Measurements from ENCODE around the gene KRT79.

The KRT79 gene

GRCh38 chr12:52818887-52819420, 15.2 kb downstream of the KRT79 start:
- Mint-ChIP-seq H3K27me3 (no peaks in the 10 kb centered on the region), H3K36me3 (no peaks in the 10 kb centered on the region), H3K4me1 (peaks cover 16% of the 10 kb centered on the region), H3K27ac (no peak overlapping the region), H3K9me3 (no peaks in the 10 kb centered on the region), H3K4me3 (no peak overlapping the region)

- Mint-ChIP-seq H3K36me3 (no peaks in the 10 kb centered on the region), H3K27ac (no peak overlapping the region), H3K4me1 (peaks cover 16% of the 10 kb centered on the region), H3K4me3 (no peak overlapping the region), H3K27me3 (no peaks in the 10 kb centered on the region), H3K9me3 (no peaks in the 10 kb centered on the region)
Measured at GRCh38 chr12:52818388-52818787, 15.7 kb downstream of the KRT79 start.

- Mint-ChIP-seq H3K36me3 (no peaks in the 10 kb centered on the region), H3K27me3 (no peaks in the 10 kb centered on the region), H3K4me3 (peak overlapping the region; percentile 30), H3K4me1 (peaks cover 16% of the 10 kb centered on the region), H3K27ac (no peak overlapping the region), H3K9me3 (no peaks in the 10 kb centered on the region)
Measured at GRCh38 chr12:52817699-52818238, 16.3 kb downstream of the KRT79 start.

- H3K27me3 Mint-ChIP-seq = no peaks in the 10 kb centered on the region
- no peaks in the 10 kb centered on the region for H3K36me3 Mint-ChIP-seq
- no peaks in the 10 kb centered on the region for H3K9me3 Mint-ChIP-seq
- peak overlapping the region; percentile 30 for H3K4me3 Mint-ChIP-seq
- H3K27ac Mint-ChIP-seq = no peak overlapping the region
- peaks cover 16% of the 10 kb centered on the region for H3K4me1 Mint-ChIP-seq
Measured at GRCh38 chr12:52817003-52817698, 17.0 kb downstream of the KRT79 start.

- Mint-ChIP-seq H3K27ac (no peak overlapping the region), H3K27me3 (no peaks in the 10 kb centered on the region), H3K4me3 (no peak overlapping the region), H3K4me1 (peaks cover 16% of the 10 kb centered on the region), H3K36me3 (no peaks in the 10 kb centered on the region), H3K9me3 (no peaks in the 10 kb centered on the region)
Measured at GRCh38 chr12:52815676-52816588, 18.2 kb downstream of the KRT79 start.

- H3K27ac Mint-ChIP-seq = no peak overlapping the region
- H3K9me3 Mint-ChIP-seq = no peaks in the 10 kb centered on the region
- H3K36me3 Mint-ChIP-seq = no peaks in the 10 kb centered on the region
- H3K4me1 Mint-ChIP-seq = peaks cover 16% of the 10 kb centered on the region
- no peaks in the 10 kb centered on the region for H3K27me3 Mint-ChIP-seq
- no peak overlapping the region for H3K4me3 Mint-ChIP-seq
Measured at GRCh38 chr12:52815161-52815560, 18.9 kb downstream of the KRT79 start.

- Mint-ChIP-seq H3K27me3 (no peaks in the 10 kb centered on the region), H3K4me3 (no peak overlapping the region), H3K9me3 (no peaks in the 10 kb centered on the region), H3K36me3 (no peaks in the 10 kb centered on the region), H3K4me1 (peaks cover 16% of the 10 kb centered on the region), H3K27ac (no peak overlapping the region)
Measured at GRCh38 chr12:52814710-52815155, 19.4 kb downstream of the KRT79 start.

- Mint-ChIP-seq H3K4me1 (peaks cover 16% of the 10 kb centered on the region), H3K27ac (peak within 1 kb of the TSS; percentile 48)
Measured at GRCh38 chr12:52813885-52814709, 20.0 kb downstream of the KRT79 start, which contains the start of gene KRT4. KRT4 (minus strand) TSS chr12:52814116; CDS start chr12:52814058, 58 bp downstream.

GRCh38 chr12:52813203-52813819, 20.8 kb downstream of the KRT79 start:
- no peak overlapping the region for H3K4me3 Mint-ChIP-seq
- H3K9me3 Mint-ChIP-seq = no peaks in the 10 kb centered on the region
- peaks cover 12% of the 10 kb centered on the region for H3K4me1 Mint-ChIP-seq
- no peaks in the 10 kb centered on the region for H3K36me3 Mint-ChIP-seq
- H3K27me3 Mint-ChIP-seq = no peaks in the 10 kb centered on the region
- H3K27ac Mint-ChIP-seq = no peak overlapping the region

More at GRCh38 chr12:52813885-52814709, 20.0 kb downstream of the KRT79 start, which contains the start of gene KRT4:
- Mint-ChIP-seq H3K36me3 (no peaks in the 10 kb centered on the region), H3K9me3 (no peaks in the 10 kb centered on the region), H3K4me3 (no peak within 1 kb of the TSS), H3K27me3 (no peaks in the 10 kb centered on the region)

GRCh38 chr12:52812749-52813148, 21.4 kb downstream of the KRT79 start:
- Mint-ChIP-seq H3K27me3 (no peaks in the 10 kb centered on the region), H3K4me1 (peaks cover 7% of the 10 kb centered on the region), H3K27ac (no peak overlapping the region), H3K9me3 (no peaks in the 10 kb centered on the region), H3K36me3 (no peaks in the 10 kb centered on the region), H3K4me3 (no peak overlapping the region)

GRCh38 chr12:52812073-52812400, 22.1 kb downstream of the KRT79 start:
- H3K27ac Mint-ChIP-seq = no peak overlapping the region
- H3K9me3 Mint-ChIP-seq = no peaks in the 10 kb centered on the region
- no peaks in the 10 kb centered on the region for H3K27me3 Mint-ChIP-seq
- no peak overlapping the region for H3K4me3 Mint-ChIP-seq
- no peaks in the 10 kb centered on the region for H3K36me3 Mint-ChIP-seq
- no peaks in the 10 kb centered on the region for H3K4me1 Mint-ChIP-seq

GRCh38 chr12:52811191-52812072, 22.7 kb downstream of the KRT79 start:
- H3K4me1 Mint-ChIP-seq = no peaks in the 10 kb centered on the region
- no peaks in the 10 kb centered on the region for H3K9me3 Mint-ChIP-seq
- no peak overlapping the region for H3K27ac Mint-ChIP-seq
- H3K4me3 Mint-ChIP-seq = no peak overlapping the region
- H3K36me3 Mint-ChIP-seq = no peaks in the 10 kb centered on the region
- no peaks in the 10 kb centered on the region for H3K27me3 Mint-ChIP-seq

GRCh38 chr12:52810554-52810953, 23.6 kb downstream of the KRT79 start:
- Mint-ChIP-seq H3K9me3 (no peaks in the 10 kb centered on the region), H3K27ac (no peak overlapping the region), H3K36me3 (no peaks in the 10 kb centered on the region), H3K4me1 (no peaks in the 10 kb centered on the region), H3K4me3 (no peak overlapping the region), H3K27me3 (no peaks in the 10 kb centered on the region)

- Mint-ChIP-seq H3K9me3 (no peaks in the 10 kb centered on the region), H3K27ac (no peak overlapping the region), H3K27me3 (no peaks in the 10 kb centered on the region), H3K36me3 (no peaks in the 10 kb centered on the region), H3K4me1 (no peaks in the 10 kb centered on the region), H3K4me3 (no peak overlapping the region)
Measured at GRCh38 chr12:52809166-52809565, 24.9 kb downstream of the KRT79 start.
